K562 (cell line): ENCODE measurements around the gene RBM20. TPM values are rescaled to one million over a fixed set of nuclear protein-coding genes. Genes with fewer than 3 reads are reported as not detected.
A peak's percentile ranks its signal among the peaks of the same experiment; 100 is the strongest.

ENCODE experiments used
- ASH1L ChIP-seq: fragments of 450-650 bp; IDR thresholded peaks from 2 replicates; pipeline ENCODE4 v1.6.1; 2018; ENCODE audit warnings: borderline replicate concordance, mild to moderate bottlenecking, low read depth; ENCODE audit not compliant: partially characterized antibody
- CEBPG ChIP-seq, 3 experiments: fragments of 200-800 bp in 1 of 3; sonication (Bioruptor generic) in 1 of 3; sonication (generic) in 1 of 3; formaldehyde crosslinking in 1 of 3; IDR thresholded peaks in 2 of 3; conservative IDR thresholded peaks in 1 of 3; 2 replicates each; pipeline versions ENCODE4 v1.6.1 to v1.8.0; 2016 to 2022; ENCODE audit warnings: missing compliant biosample characterization in 2 of 3, missing genetic modification characterization in 2 of 3, mild to moderate bottlenecking in 1 of 3, missing genetic modification reagents in 1 of 3
- CTBP1 ChIP-seq: fragments of 450-650 bp; IDR thresholded peaks from 2 replicates; pipeline ENCODE4 v1.6.1; 2016; ENCODE audit warnings: borderline replicate concordance
- GTF2A2 ChIP-seq: IDR thresholded peaks from 2 replicates; pipeline ENCODE4 v1.6.1; 2016; ENCODE audit warnings: mild to moderate bottlenecking, missing genetic modification characterization, missing compliant biosample characterization
- HCFC1 ChIP-seq: IDR thresholded peaks from 2 replicates; pipeline ENCODE4 v1.6.1; 2012; ENCODE audit warnings: low read depth, low read length, improper control_type of control experiment
- NCOA2 ChIP-seq, 2 experiments: fragments of 450-650 bp; IDR thresholded peaks; 2 replicates each; pipeline ENCODE4 v1.6.1; 2018; ENCODE audit warnings: mild to moderate bottlenecking in 2 of 2, moderate library complexity in 1 of 2; ENCODE audit not compliant: partially characterized antibody in 2 of 2
- POLR2AphosphoS5 ChIP-seq: IDR thresholded peaks from 2 replicates; pipeline ENCODE4 v1.6.1; 2011; ENCODE audit warnings: mild to moderate bottlenecking, low read depth, low read length, moderate library complexity; ENCODE audit not compliant: control insufficient read depth, insufficient read depth
- SP1 ChIP-seq: sonication (generic); formaldehyde crosslinking; IDR thresholded peaks from 2 replicates; pipeline ENCODE4 v1.8.1; 2022; ENCODE audit warnings: mild to moderate bottlenecking, missing genetic modification reagents
- STAG1 ChIP-seq: sonication (generic); formaldehyde crosslinking; IDR thresholded peaks from 2 replicates; pipeline ENCODE4 v1.5.0; 2020; ENCODE audit warnings: missing genetic modification reagents, borderline replicate concordance
- TBP ChIP-seq: optimal IDR thresholded peaks from 2 replicates; pipeline ENCODE3; 2011; ENCODE audit warnings: low read depth, low read length, improper control_type of control experiment
- YY1 ChIP-seq, 3 experiments: IDR thresholded peaks; 2 replicates each; pipeline ENCODE4 v1.6.1; 2011; ENCODE audit warnings: low read length in 2 of 3, mild to moderate bottlenecking in 2 of 3, moderate library complexity in 2 of 3, borderline replicate concordance in 1 of 3, control low read depth in 1 of 3, low read depth in 1 of 3; ENCODE audit not compliant: insufficient read depth in 3 of 3, insufficient replicate concordance in 2 of 3, control insufficient read depth in 1 of 3, insufficient read length in 1 of 3; ENCODE audit errors: extremely low read depth in 1 of 3
- ZNF146 ChIP-seq: IDR thresholded peaks from one replicate; pipeline ENCODE4 v1.6.1; 2018; ENCODE audit warnings: missing compliant biosample characterization; ENCODE audit not compliant: unreplicated experiment
- ZNF551 ChIP-seq: fragments of 250-450 bp; sonication (Bioruptor Pico); IDR thresholded peaks from 2 replicates; pipeline ENCODE4 v1.5.0; 2021; ENCODE audit warnings: mild to moderate bottlenecking, moderate library complexity
- polyA plus RNA-seq, 8 experiments: library from polyadenylated mRNA; depleted of rRNA in 4 of 8; stranded (reverse) in 5 of 8; unstranded in 3 of 8; fragments of >200 nt; fragmentation: Nextera tagmentation in 2 of 8; fragmentation: Illumina TruSeq in 1 of 8; extraction: Ambion mirVana in 2 of 8; extraction: Trizol in 1 of 8; gene quantifications; 2 replicates each; pipeline versions ENCODE4 v1.2.1 to v1.2.3, GENCODE V29; 2011 to 2014; ENCODE audit warnings: inconsistent platforms in 1 of 8, missing spikeins in 1 of 8
- total RNA-seq, 7 experiments: library from RNA; depleted of rRNA in 6 of 7; stranded (reverse); fragments of >200 nt in 6 of 7; fragmentation: Illumina TruSeq in 2 of 7; extraction: Trizol in 2 of 7; gene quantifications; 2 replicates each; pipeline versions ENCODE4 v1.2.1 to v1.2.3, GENCODE V29; 2011 to 2021; ENCODE audit warnings: low replicate concordance in 1 of 7
- TF ChIP-seq, protein P1 (sequence below), 2 experiments: fragments of 200-800 bp in 1 of 2; sonication (Bioruptor generic) in 1 of 2; sonication (generic) in 1 of 2; formaldehyde crosslinking in 1 of 2; IDR thresholded peaks in 1 of 2; conservative IDR thresholded peaks in 1 of 2; 2 replicates each; pipeline versions ENCODE4 v1.5.0 to v1.6.1; 2016 to 2020; ENCODE audit warnings: missing compliant biosample characterization in 1 of 2, missing genetic modification characterization in 1 of 2, missing genetic modification reagents in 1 of 2
- TF ChIP-seq, protein P2 (sequence below): fragments of 450-650 bp; IDR thresholded peaks from 2 replicates; pipeline ENCODE4 v1.6.1; 2017; ENCODE audit warnings: antibody characterized with exemption
- TF ChIP-seq, protein P3 (sequence below): fragments of 450-650 bp; IDR thresholded peaks from 2 replicates; pipeline ENCODE4 v1.6.1; 2016
- TF ChIP-seq, protein P4 (sequence below): fragments of 250-450 bp; sonication (Bioruptor Pico); IDR thresholded peaks from 2 replicates; pipeline ENCODE4 v1.8.0; 2022; ENCODE audit warnings: moderate library complexity, mild to moderate bottlenecking, inconsistent platforms
- TF ChIP-seq, protein P5 (sequence below): fragments of 250-450 bp; sonication (Bioruptor Pico); IDR thresholded peaks from 2 replicates; pipeline ENCODE4 v1.5.0; 2022; ENCODE audit warnings: mild to moderate bottlenecking

The RBM20 gene
- total and polyA plus RNA-seq, 9 of the 15 experiments (the other 6 are each of a cell fraction or from before 2014, with no cell fraction given): 0.63 to 5.7 (median 3.2) TPM

DNA sequence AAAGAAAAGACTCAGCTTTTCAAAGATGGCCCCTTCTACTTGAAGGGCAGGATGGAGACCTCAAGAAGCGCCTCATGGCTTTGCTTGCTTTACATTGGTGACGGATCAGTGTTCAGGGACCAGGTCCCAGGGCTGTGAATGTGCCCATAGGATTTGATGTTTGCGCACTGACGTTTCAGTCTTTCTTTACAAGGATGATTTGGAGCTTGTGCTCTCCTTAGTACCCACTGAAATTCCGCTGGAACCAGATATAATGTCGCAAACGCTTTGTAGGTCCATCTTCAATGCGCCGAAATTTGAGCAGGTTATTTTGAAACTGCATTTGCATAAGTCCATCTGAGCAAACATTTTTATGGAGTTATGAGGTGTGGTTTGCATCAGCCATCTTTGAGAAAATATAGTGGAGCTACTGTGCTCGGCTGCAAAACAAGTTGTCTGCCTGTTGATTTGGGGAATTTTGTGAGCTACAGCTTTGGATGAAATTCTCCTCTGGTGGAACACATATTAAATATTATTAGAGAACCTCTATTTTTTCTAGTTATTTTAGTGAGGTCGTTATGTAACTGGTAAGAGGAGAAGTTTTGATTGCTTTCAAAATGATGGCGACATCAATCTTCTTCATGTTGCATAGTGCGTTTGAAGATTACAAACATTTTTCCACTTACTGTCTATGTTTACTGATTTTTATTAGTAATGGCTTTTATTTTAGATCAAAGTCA is 2.4 kb downstream of the RBM20 start (continued):
- TF ChIP-seq, protein P1, sequence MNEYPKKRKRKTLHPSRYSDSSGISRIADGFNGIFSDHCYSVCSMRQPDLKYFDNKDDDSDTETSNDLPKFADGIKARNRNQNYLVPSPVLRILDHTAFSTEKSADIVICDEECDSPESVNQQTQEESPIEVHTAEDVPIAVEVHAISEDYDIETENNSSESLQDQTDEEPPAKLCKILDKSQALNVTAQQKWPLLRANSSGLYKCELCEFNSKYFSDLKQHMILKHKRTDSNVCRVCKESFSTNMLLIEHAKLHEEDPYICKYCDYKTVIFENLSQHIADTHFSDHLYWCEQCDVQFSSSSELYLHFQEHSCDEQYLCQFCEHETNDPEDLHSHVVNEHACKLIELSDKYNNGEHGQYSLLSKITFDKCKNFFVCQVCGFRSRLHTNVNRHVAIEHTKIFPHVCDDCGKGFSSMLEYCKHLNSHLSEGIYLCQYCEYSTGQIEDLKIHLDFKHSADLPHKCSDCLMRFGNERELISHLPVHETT (CRISPR knock-in tag; conservative IDR thresholded peaks at IDR 0.05 in 1 of 2, IDR thresholded peaks at IDR 0.05 in 1 of 2): no peak
- TF ChIP-seq GTF2A2 (tag) (no peak), TBP (peak; percentile 65), CTBP1 (peak; percentile 66), ASH1L (no peak), POLR2AphosphoS5 (peak; percentile 45; the same call in 1 of the 2 replicates), HCFC1 (no peak), ZNF146 (CRISPR knock-in tag) (no peak), CEBPG (CRISPR knock-in tag; IDR thresholded peaks at IDR 0.05) (peak; percentile 76), CEBPG (tag; conservative IDR thresholded peaks at IDR 0.05 in 1 of 2, IDR thresholded peaks at IDR 0.05 in 1 of 2) (peak; percentile 19 to 52), STAG1 (CRISPR knock-in tag) (no peak), ZNF551 (CRISPR knock-in tag) (no peak), YY1 (IDR thresholded peaks at IDR 0.05; ENCODE audit: borderline replicate concordance in 1 of 3, control insufficient read depth in 1 of 3, extremely low read depth in 1 of 3, insufficient read depth in 3 of 3, insufficient read length in 1 of 3, insufficient replicate concordance in 2 of 3, low read depth in 1 of 3, low read length in 2 of 3) (peak; percentile 19 to 82 (median 55)), NCOA2 (IDR thresholded peaks at IDR 0.05; ENCODE audit: partially characterized antibody in 2 of 2) (no peak), SP1 (peak; percentile 17; the same call in 1 of the 2 replicates)
- TF ChIP-seq, protein P2, sequence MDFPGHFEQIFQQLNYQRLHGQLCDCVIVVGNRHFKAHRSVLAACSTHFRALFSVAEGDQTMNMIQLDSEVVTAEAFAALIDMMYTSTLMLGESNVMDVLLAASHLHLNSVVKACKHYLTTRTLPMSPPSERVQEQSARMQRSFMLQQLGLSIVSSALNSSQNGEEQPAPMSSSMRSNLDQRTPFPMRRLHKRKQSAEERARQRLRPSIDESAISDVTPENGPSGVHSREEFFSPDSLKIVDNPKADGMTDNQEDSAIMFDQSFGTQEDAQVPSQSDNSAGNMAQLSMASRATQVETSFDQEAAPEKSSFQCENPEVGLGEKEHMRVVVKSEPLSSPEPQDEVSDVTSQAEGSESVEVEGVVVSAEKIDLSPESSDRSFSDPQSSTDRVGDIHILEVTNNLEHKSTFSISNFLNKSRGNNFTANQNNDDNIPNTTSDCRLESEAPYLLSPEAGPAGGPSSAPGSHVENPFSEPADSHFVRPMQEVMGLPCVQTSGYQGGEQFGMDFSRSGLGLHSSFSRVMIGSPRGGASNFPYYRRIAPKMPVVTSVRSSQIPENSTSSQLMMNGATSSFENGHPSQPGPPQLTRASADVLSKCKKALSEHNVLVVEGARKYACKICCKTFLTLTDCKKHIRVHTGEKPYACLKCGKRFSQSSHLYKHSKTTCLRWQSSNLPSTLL: no peak
- TF ChIP-seq, protein P3, sequence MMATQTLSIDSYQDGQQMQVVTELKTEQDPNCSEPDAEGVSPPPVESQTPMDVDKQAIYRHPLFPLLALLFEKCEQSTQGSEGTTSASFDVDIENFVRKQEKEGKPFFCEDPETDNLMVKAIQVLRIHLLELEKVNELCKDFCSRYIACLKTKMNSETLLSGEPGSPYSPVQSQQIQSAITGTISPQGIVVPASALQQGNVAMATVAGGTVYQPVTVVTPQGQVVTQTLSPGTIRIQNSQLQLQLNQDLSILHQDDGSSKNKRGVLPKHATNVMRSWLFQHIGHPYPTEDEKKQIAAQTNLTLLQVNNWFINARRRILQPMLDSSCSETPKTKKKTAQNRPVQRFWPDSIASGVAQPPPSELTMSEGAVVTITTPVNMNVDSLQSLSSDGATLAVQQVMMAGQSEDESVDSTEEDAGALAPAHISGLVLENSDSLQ: peak; percentile 67
- TF ChIP-seq, protein P4, sequence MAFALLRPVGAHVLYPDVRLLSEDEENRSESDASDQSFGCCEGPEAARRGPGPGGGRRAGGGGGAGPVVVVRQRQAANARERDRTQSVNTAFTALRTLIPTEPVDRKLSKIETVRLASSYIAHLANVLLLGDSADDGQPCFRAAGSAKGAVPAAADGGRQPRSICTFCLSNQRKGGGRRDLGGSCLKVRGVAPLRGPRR (CRISPR knock-in tag): no peak
- TF ChIP-seq, protein P5, sequence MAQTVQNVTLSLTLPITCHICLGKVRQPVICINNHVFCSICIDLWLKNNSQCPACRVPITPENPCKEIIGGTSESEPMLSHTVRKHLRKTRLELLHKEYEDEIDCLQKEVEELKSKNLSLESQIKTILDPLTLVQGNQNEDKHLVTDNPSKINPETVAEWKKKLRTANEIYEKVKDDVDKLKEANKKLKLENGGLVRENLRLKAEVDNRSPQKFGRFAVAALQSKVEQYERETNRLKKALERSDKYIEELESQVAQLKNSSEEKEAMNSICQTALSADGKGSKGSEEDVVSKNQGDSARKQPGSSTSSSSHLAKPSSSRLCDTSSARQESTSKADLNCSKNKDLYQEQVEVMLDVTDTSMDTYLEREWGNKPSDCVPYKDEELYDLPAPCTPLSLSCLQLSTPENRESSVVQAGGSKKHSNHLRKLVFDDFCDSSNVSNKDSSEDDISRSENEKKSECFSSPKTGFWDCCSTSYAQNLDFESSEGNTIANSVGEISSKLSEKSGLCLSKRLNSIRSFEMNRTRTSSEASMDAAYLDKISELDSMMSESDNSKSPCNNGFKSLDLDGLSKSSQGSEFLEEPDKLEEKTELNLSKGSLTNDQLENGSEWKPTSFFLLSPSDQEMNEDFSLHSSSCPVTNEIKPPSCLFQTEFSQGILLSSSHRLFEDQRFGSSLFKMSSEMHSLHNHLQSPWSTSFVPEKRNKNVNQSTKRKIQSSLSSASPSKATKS: no peak
